H9 (cell line): ENCODE results near the gene PCDHGC3. TPM values are rescaled to one million over a fixed set of nuclear protein-coding genes. Genes with fewer than 3 reads are reported as not detected.
A peak's percentile ranks its signal among the peaks of the same experiment; 100 is the strongest.

Source experiments
- DNase-seq: peaks from one replicate; pipeline ENCODE4 v3.0.0-alpha.2; 2017
- H2AFZ ChIP-seq: one replicate; pipeline ENCODE4 v1.6.1; 2013; ENCODE audit warnings: mild to moderate bottlenecking, low read length, control low read depth, moderate library complexity
- H2AK5ac ChIP-seq: 2 replicates; pipeline ENCODE4 v1.6.1; 2013; ENCODE audit warnings: low read length, control low read depth, mixed read lengths; ENCODE audit not compliant: insufficient read length
- H2BK120ac ChIP-seq: one replicate; pipeline ENCODE4 v1.6.1; 2013; ENCODE audit warnings: low read depth, mild to moderate bottlenecking, low read length, control low read depth, inconsistent platforms; ENCODE audit not compliant: poor library complexity, severe bottlenecking
- H2BK12ac ChIP-seq: 2 replicates; pipeline ENCODE4 v1.6.1; 2013; ENCODE audit warnings: low read length, control low read depth, mixed read lengths, low read depth; ENCODE audit not compliant: insufficient read length
- H2BK15ac ChIP-seq: 2 replicates; pipeline ENCODE4 v1.6.1; 2013; ENCODE audit warnings: low read depth, low read length, control low read depth
- H2BK20ac ChIP-seq: one replicate; pipeline ENCODE4 v1.6.1; 2013; ENCODE audit warnings: low read depth, mild to moderate bottlenecking, low read length, control low read depth, inconsistent platforms; ENCODE audit not compliant: poor library complexity, severe bottlenecking
- H2BK5ac ChIP-seq: 2 replicates; pipeline ENCODE4 v1.6.1; 2013; ENCODE audit warnings: low read length, control low read depth, mixed read lengths; ENCODE audit not compliant: insufficient read length
- H3K14ac ChIP-seq: 2 replicates; pipeline ENCODE4 v1.6.1; 2013; ENCODE audit warnings: low read length, control low read depth; ENCODE audit not compliant: insufficient read depth
- H3K18ac ChIP-seq: 2 replicates; pipeline ENCODE4 v1.6.1; 2013; ENCODE audit warnings: low read depth, mild to moderate bottlenecking, mixed read lengths, low read length, control low read depth; ENCODE audit not compliant: insufficient read length
- H3K23ac ChIP-seq: 2 replicates; pipeline ENCODE4 v1.6.1; 2013; ENCODE audit warnings: low read length, control low read depth, mixed read lengths, low read depth; ENCODE audit not compliant: insufficient read length
- H3K23me2 ChIP-seq: 2 replicates; pipeline ENCODE4 v1.6.1; 2013; ENCODE audit warnings: low read depth, mild to moderate bottlenecking, mixed read lengths, low read length, control low read depth; ENCODE audit not compliant: insufficient read length, poor library complexity, severe bottlenecking
- H3K27ac ChIP-seq: 2 replicates; pipeline ENCODE4 v1.5.1; 2013; ENCODE audit warnings: low read length, control low read depth, mixed read lengths, low read depth; ENCODE audit not compliant: insufficient read length
- H3K27me3 ChIP-seq: 2 replicates; pipeline ENCODE4 v1.6.1; 2013; ENCODE audit warnings: low read length, control low read depth, inconsistent platforms; ENCODE audit not compliant: insufficient read depth
- H3K4ac ChIP-seq: 2 replicates; pipeline ENCODE4 v1.6.1; 2013; ENCODE audit warnings: low read depth, mild to moderate bottlenecking, control low read depth, inconsistent platforms, low read length, moderate library complexity
- H3K4me1 ChIP-seq: 2 replicates; pipeline ENCODE4 v1.6.1; 2013; ENCODE audit warnings: low read length, control low read depth, inconsistent platforms; ENCODE audit not compliant: insufficient read depth
- H3K4me2 ChIP-seq: 2 replicates; pipeline ENCODE4 v1.6.1; 2013; ENCODE audit warnings: low read length, control low read depth, mixed read lengths; ENCODE audit not compliant: insufficient read length, insufficient read depth
- H3K56ac ChIP-seq: 2 replicates; pipeline ENCODE4 v1.6.1; 2013; ENCODE audit warnings: low read depth, mild to moderate bottlenecking, mixed read lengths, low read length, control low read depth; ENCODE audit not compliant: insufficient read length
- H3K79me1 ChIP-seq: 2 replicates; pipeline ENCODE4 v1.6.1; 2013; ENCODE audit warnings: low read depth, mild to moderate bottlenecking, moderate library complexity, low read length, control low read depth, inconsistent platforms; ENCODE audit not compliant: insufficient read depth, poor library complexity, severe bottlenecking
- H3K79me2 ChIP-seq: 2 replicates; pipeline ENCODE4 v1.6.1; 2013; ENCODE audit warnings: low read length, control low read depth, inconsistent platforms; ENCODE audit not compliant: insufficient read depth
- H3K9ac ChIP-seq: 2 replicates; pipeline ENCODE4 v1.6.1; 2013; ENCODE audit warnings: low read length, control low read depth, mixed read lengths; ENCODE audit not compliant: insufficient read length; ENCODE audit errors: extremely low read depth
- H3K9me3 ChIP-seq: one replicate; pipeline ENCODE4 v1.6.1; 2013; ENCODE audit warnings: low read depth, low read length, inconsistent platforms; ENCODE audit not compliant: control insufficient read depth
- H3T11ph ChIP-seq: one replicate; pipeline ENCODE4 v1.6.1; 2013; ENCODE audit warnings: mild to moderate bottlenecking, low read length, control low read depth, inconsistent platforms
- H4K20me1 ChIP-seq: one replicate; pipeline ENCODE4 v1.6.1; 2013; ENCODE audit not compliant: control insufficient read depth, insufficient read length, insufficient read depth
- H4K5ac ChIP-seq: 2 replicates; pipeline ENCODE4 v1.6.1; 2013; ENCODE audit warnings: low read depth, mild to moderate bottlenecking, mixed read lengths, low read length, control low read depth; ENCODE audit not compliant: insufficient read length
- H4K8ac ChIP-seq: replicated peaks from 2 replicates; pipeline ENCODE4 v1.6.1; 2013; ENCODE audit warnings: low read length, control low read depth, mixed read lengths, low read depth; ENCODE audit not compliant: insufficient read length
- H4K91ac ChIP-seq: 2 replicates; pipeline ENCODE4 v1.6.1; 2013; ENCODE audit warnings: low read depth, mild to moderate bottlenecking, moderate library complexity, mixed read lengths, low read length, control low read depth; ENCODE audit not compliant: insufficient read length
- H3K27ac Mint-ChIP-seq, 3 experiments: 2 replicates in 2 of 3; 3 replicates in 1 of 3; pipeline ENCODE4 v1.8.0; 2020 to 2021; ENCODE audit warnings: mixed read lengths in 3 of 3, mild to moderate bottlenecking in 1 of 3, moderate library complexity in 1 of 3
- H3K27me3 Mint-ChIP-seq: 2 replicates; pipeline ENCODE4 v1.8.0; 2021; ENCODE audit warnings: low read depth, mild to moderate bottlenecking, moderate library complexity, mixed read lengths
- H3K36me3 Mint-ChIP-seq, 3 experiments: 2 replicates in 2 of 3; 3 replicates in 1 of 3; pipeline ENCODE4 v1.8.0; 2020 to 2021; ENCODE audit warnings: low read depth in 3 of 3, mixed read lengths in 3 of 3; ENCODE audit not compliant: insufficient read depth in 1 of 3
- H3K4me1 Mint-ChIP-seq, 2 experiments: 2 replicates each; pipeline ENCODE4 v1.8.0; 2020; ENCODE audit warnings: mixed read lengths in 2 of 2
- H3K4me3 Mint-ChIP-seq, 2 experiments: 2 replicates in 1 of 2; 3 replicates in 1 of 2; pipeline ENCODE4 v1.8.0; 2020 to 2021; ENCODE audit warnings: mild to moderate bottlenecking in 2 of 2, mixed read lengths in 2 of 2, moderate library complexity in 1 of 2
- H3K9me3 Mint-ChIP-seq, 2 experiments: 2 replicates in 1 of 2; 3 replicates in 1 of 2; pipeline ENCODE4 v1.8.0; 2020; ENCODE audit warnings: mild to moderate bottlenecking in 2 of 2, mixed read lengths in 2 of 2, moderate library complexity in 1 of 2
- CTCF ChIP-seq: fragments of 200-600 bp; sonication (generic); conservative IDR thresholded peaks from 3 replicates; pipeline ENCODE4 v1.8.0; 2021; ENCODE audit warnings: antibody characterized with exemption, mild to moderate bottlenecking
- WGBS: extraction: QIAGEN DNeasy Blood & Tissue Kit; methylation state at CpG from one replicate; pipeline ENCODE4 v1.1.7; 2013; ENCODE audit warnings: missing lambda C conversion rate, low lambda C conversion rate, mixed read lengths; ENCODE audit not compliant: insufficient read length; ENCODE audit errors: extremely low coverage; 5-methylcytosine and 5-hydroxymethylcytosine counted together
- total RNA-seq: library from RNA; stranded (reverse); gene quantifications from 2 replicates; pipeline ENCODE4 v1.2.1, GENCODE V29; 2021

Gene PCDHGC3
- total RNA-seq, 1 experiment from 2014 or later, result 19.8 TPM

- Mint-ChIP-seq H3K27me3 (peaks cover 33% of the 10 kb centered on the region), H3K9me3 (peaks cover 0 to 23% of the 10 kb centered on the region in 2 experiments; a peak in 4 of 5 replicates), H3K27ac (no peak overlapping the region), H3K4me1 (peaks cover 26 to 33% of the 10 kb centered on the region in 2 experiments), H3K36me3 (peaks cover 0 to 21% (median 8%) of the 10 kb centered on the region in 3 experiments; a peak in 4 of 7 replicates), H3K4me3 (peak overlapping the region in 1 of 2 experiments; percentile 19; a peak in 2 of 5 replicates)
- no peak overlapping the region for H2BK20ac ChIP-seq
- no peaks in the 10 kb centered on the region for H3K79me1 ChIP-seq
- H3T11ph ChIP-seq, result no peak overlapping the region
- H3K79me2 ChIP-seq, result no peaks in the 10 kb centered on the region
- H2AK5ac ChIP-seq, result no peak overlapping the region
- peaks cover 17% of the 10 kb centered on the region for H3K23me2 ChIP-seq
- no peak overlapping the region for H3K4ac ChIP-seq
- no peak for DNase-seq
- no peak overlapping the region for H2BK5ac ChIP-seq
- no peak overlapping the region for H3K56ac ChIP-seq
- no peak overlapping the region for H3K23ac ChIP-seq
- no peak overlapping the region for H3K9ac ChIP-seq
- H3K9me3 ChIP-seq, result peaks cover 5% of the 10 kb centered on the region
- peaks cover 15% of the 10 kb centered on the region for H3K27me3 ChIP-seq
- no peak overlapping the region for H2BK15ac ChIP-seq
- H3K18ac ChIP-seq, result no peak overlapping the region
- no peak overlapping the region for H4K5ac ChIP-seq
- no CpG with 5 or more reads among the region's 13 CpGs for WGBS
- no peaks in the 10 kb centered on the region for H4K20me1 ChIP-seq
- no peak overlapping the region for H2BK12ac ChIP-seq
- no peak for TF ChIP-seq CTCF
- H4K8ac ChIP-seq, result no peak overlapping the region
- H4K91ac ChIP-seq, result no peak overlapping the region
- 0 out of 2 replicates have a peak, but pooled peaks cover 2% of the 10 kb centered on the region for H3K4me1 ChIP-seq
- no peak overlapping the region for H2AFZ ChIP-seq
- H3K14ac ChIP-seq, result no peak overlapping the region
- H3K27ac ChIP-seq, result no peak overlapping the region
- no peak overlapping the region for H2BK120ac ChIP-seq
- H3K4me2 ChIP-seq, result peak overlapping the region; percentile 31
These were observed 2.0 kb downstream of the PCDHGC3 start for GRCh38 chr5:141477815-141478214.
